Heart right ventricle (tissue), 16 donors: ENCODE data around the gene BOD1L1. TPM values are rescaled to one million over a fixed set of nuclear protein-coding genes. Genes with fewer than 3 reads are reported as not detected.
A peak's percentile ranks its signal among the peaks of the same experiment; 100 is the strongest.

Source experiments
- ATAC-seq, 8 donors: fragments of 200-7000 bp; cut with Tn5 transposase; one replicate each; pipeline ENCODE4 v1.9.1; 2020; ENCODE audit warnings: mild to moderate bottlenecking in 8 of 8, moderate library complexity in 8 of 8, moderate number of reproducible peaks in 1 of 8
- DNase-seq, 2 donors: peaks; one replicate each; pipeline ENCODE4 v3.0.0-alpha.2; 2020
- H3K27ac ChIP-seq, 10 donors: fragments of 200-600 bp; sonication (generic) in 2 of 10; one replicate each; pipeline versions ENCODE4 v1.5.0 to v1.8.0; 2020 to 2022; ENCODE audit warnings: mild to moderate bottlenecking in 3 of 10
- H3K27me3 ChIP-seq, 7 donors: fragments of 200-600 bp; one replicate each; pipeline ENCODE4 v1.8.0; 2021 to 2022; ENCODE audit warnings: mild to moderate bottlenecking in 2 of 7
- H3K36me3 ChIP-seq, 9 donors: fragments of 200-600 bp; sonication (generic) in 1 of 9; one replicate each; pipeline versions ENCODE4 v1.5.0 to v1.8.0; 2020 to 2022; ENCODE audit warnings: mild to moderate bottlenecking in 2 of 9
- H3K4me1 ChIP-seq, 9 donors: fragments of 200-600 bp; sonication (generic) in 1 of 9; one replicate each; pipeline versions ENCODE4 v1.5.0 to v1.8.0; 2020 to 2022; ENCODE audit warnings: mild to moderate bottlenecking in 4 of 9
- H3K4me3 ChIP-seq, 10 donors: fragments of 200-600 bp; sonication (generic) in 2 of 10; one replicate each; pipeline versions ENCODE4 v1.5.0 to v1.8.0; 2020 to 2022; ENCODE audit warnings: mild to moderate bottlenecking in 7 of 10, moderate library complexity in 2 of 10
- H3K9me3 ChIP-seq, 11 donors: fragments of 200-600 bp in 10 of 11; sonication (generic) in 2 of 11; one replicate each; pipeline versions ENCODE4 v1.5.0 to v1.8.0; 2013 to 2022; ENCODE audit warnings: mild to moderate bottlenecking in 2 of 11, control low read depth in 1 of 11, moderate library complexity in 1 of 11
- WGBS, 2 donors: extraction: QIAGEN DNeasy Blood & Tissue Kit; methylation state at CpG; one replicate each; pipeline ENCODE4 v1.1.7; 2013; ENCODE audit warnings: inconsistent platforms in 1 of 2; 5-methylcytosine and 5-hydroxymethylcytosine counted together
- intact Hi-C, 10 donors: fragments of 100-400 bp; cut with DNase I; formaldehyde crosslinking; loops; one replicate each; pipeline versions ENCODE4 v1.11.1 to v1.14.2; 2022
- polyA plus RNA-seq, 2 donors: library from polyadenylated mRNA; stranded (reverse); fragments of 200-250 nt; gene quantifications; one replicate each; pipeline ENCODE4 v1.2.3, GENCODE V29; 2013
- total RNA-seq, 10 donors: library from RNA; stranded (reverse); fragmentation: NEBNext Ultra II Directional in 3 of 10; extraction: Animal tissue kit (Norgen Biotek cat#: 25700) in 3 of 10; gene quantifications; one replicate each; pipeline versions ENCODE4 v1.2.1 to v1.2.4, GENCODE V29; 2021 to 2023
- TF ChIP-seq, protein P1 (sequence below), 9 donors: fragments of 200-600 bp; sonication (generic) in 2 of 9; IDR thresholded peaks; one replicate each; pipeline versions ENCODE4 v1.5.0 to v1.8.0; 2021 to 2022; ENCODE audit warnings: antibody characterized with exemption in 9 of 9, mild to moderate bottlenecking in 5 of 9, moderate library complexity in 1 of 9
- donor health status: Arrhythmogenic right ventricular cardiomyopathy.
- donor health status: ischemic (EF 13 %, LVEDD 7.1; RV severe dilation, severe dysfunction).
- donor health status: healthy with polysubstance abuse.
- donor health status: DM: no; HTN: yes; CAD: no.
- donor health status: DM: no; HTN: no; CAD: no.
- donor health status: ischemic (EF 25% LVEDD 6.9; RV normal size, moderate dysfunction).
- donor health status: ischemic (EF 25% LVEDD 5.7; RV mildly dilated, moderate dysfunction).
- donor health status: healthy.
- donor health status: DM: yes; HTN: yes; CAD: no.
- donor health status: Ischemic cardiomyopathy.
- donor health status: ischemic (EF 35%, LVEDD 5.7; RV mildly dilated, moderate dysfunction).
- donor health status: nonischemic (EF 11% LVEDD 7.7; RV severe dilation, severe dysfunction).
- donor health status: DM: yes; HTN: yes; CAD: no.
- donor health status: PGD.
- donor health status: ischemic (EF 29% LVEDD 5.4; RV normal size, mild dysfunction).
- donor health status: nonischemic (EF 23%, LVEDD 6.1; RV moderate dilation, normal function).

The BOD1L1 gene
- total and polyA plus RNA-seq, 12 donors, result 7.9 to 28.1 (median 23.5) TPM

DNA sequence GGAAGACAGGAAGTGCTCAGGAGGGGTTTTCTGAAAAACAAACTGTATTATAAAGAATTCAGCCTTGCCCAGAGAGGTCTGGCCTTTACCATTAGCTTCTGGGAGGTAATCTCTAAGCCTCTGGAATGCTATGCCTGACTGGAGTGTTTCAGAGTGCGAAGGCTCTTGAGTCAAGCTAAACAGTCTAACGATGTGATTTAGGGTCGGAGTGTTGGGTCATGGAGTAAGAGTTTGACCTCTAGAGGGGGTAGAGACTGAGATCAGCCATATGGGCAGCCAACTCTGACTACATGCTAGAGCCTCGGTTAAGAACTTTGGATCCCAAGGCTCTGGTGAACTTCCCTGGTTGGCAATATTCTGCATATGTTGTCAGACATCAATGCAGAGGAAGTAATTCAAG is 15.0 kb downstream of the BOD1L1 start:
- peak overlapping the region in 1 of 10 donors; percentile 6 for H3K27ac ChIP-seq
- intact Hi-C loops, result no loop called here
- peak in 4 of 8 donors; percentile 16 to 50 (median 22) for ATAC-seq

GRCh38 chr4:13611283-13611842 is 16.2 kb downstream of the BOD1L1 start:
- DNase-seq (peak in 1 of 2 donors; percentile 36), ATAC-seq (peak; percentile 71 to 94 (median 89))
- Histone ChIP-seq H3K9me3 (no peaks in the 10 kb centered on the region), H3K36me3 (peaks cover 0 to 100% (median 75%) of the 10 kb centered on the region in 9 donors), H3K27me3 (no peaks in the 10 kb centered on the region), H3K4me3 (no peak overlapping the region), H3K27ac (peak overlapping the region in 7 of 10 donors; percentile 8 to 69 (median 59)), H3K4me1 (peaks cover 0 to 27% (median 6%) of the 10 kb centered on the region in 9 donors)
- TF ChIP-seq, protein P1, sequence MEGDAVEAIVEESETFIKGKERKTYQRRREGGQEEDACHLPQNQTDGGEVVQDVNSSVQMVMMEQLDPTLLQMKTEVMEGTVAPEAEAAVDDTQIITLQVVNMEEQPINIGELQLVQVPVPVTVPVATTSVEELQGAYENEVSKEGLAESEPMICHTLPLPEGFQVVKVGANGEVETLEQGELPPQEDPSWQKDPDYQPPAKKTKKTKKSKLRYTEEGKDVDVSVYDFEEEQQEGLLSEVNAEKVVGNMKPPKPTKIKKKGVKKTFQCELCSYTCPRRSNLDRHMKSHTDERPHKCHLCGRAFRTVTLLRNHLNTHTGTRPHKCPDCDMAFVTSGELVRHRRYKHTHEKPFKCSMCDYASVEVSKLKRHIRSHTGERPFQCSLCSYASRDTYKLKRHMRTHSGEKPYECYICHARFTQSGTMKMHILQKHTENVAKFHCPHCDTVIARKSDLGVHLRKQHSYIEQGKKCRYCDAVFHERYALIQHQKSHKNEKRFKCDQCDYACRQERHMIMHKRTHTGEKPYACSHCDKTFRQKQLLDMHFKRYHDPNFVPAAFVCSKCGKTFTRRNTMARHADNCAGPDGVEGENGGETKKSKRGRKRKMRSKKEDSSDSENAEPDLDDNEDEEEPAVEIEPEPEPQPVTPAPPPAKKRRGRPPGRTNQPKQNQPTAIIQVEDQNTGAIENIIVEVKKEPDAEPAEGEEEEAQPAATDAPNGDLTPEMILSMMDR (IDR thresholded peaks at IDR 0.05), result no peak
- intact Hi-C loops, result no loop called here
- WGBS, 2 donors, result 68 to 71% methylated on average over 3 of the region's 3 CpGs

More for the DNA sequence above, 15.0 kb downstream of the BOD1L1 start:
- H3K4me1 ChIP-seq, result peaks cover 0 to 27% (median 6%) of the 10 kb centered on the region in 9 donors
- DNase-seq, result no peak
- H3K27me3 ChIP-seq, result no peaks in the 10 kb centered on the region
- TF ChIP-seq, protein P1 (IDR thresholded peaks at IDR 0.05), result no peak
- no peak overlapping the region for H3K4me3 ChIP-seq
- WGBS, 2 donors, result 73 to 77% methylated on average over 4 of the region's 4 CpGs
- H3K36me3 ChIP-seq, result peaks cover 0 to 100% (median 72%) of the 10 kb centered on the region in 9 donors
- no peaks in the 10 kb centered on the region for H3K9me3 ChIP-seq

- Histone ChIP-seq H3K27me3 (no peaks in the 10 kb centered on the region), H3K4me3 (no peak overlapping the region), H3K4me1 (peaks cover 0 to 8% (median 0%) of the 10 kb centered on the region in 9 donors), H3K9me3 (no peaks in the 10 kb centered on the region), H3K27ac (no peak overlapping the region), H3K36me3 (peaks cover 0 to 100% (median 74%) of the 10 kb centered on the region in 9 donors)
- TF ChIP-seq, protein P1 (IDR thresholded peaks at IDR 0.05), result no peak
- ATAC-seq (no peak), DNase-seq (no peak)
- 92 to 95% methylated on average over 1 of the region's 1 CpG for WGBS, 2 donors
- intact Hi-C loops, result no loop called here
Measured at GRCh38 chr4:13605330-13605729, 22.2 kb downstream of the BOD1L1 start.

- ATAC-seq (no peak), DNase-seq (no peak)
- TF ChIP-seq, protein P1 (IDR thresholded peaks at IDR 0.05), result no peak
- WGBS, 2 donors, result 96% methylated on average over 2 of the region's 2 CpGs
- no peak overlapping the region for H3K4me3 ChIP-seq
- peaks cover 0 to 97% (median 57%) of the 10 kb centered on the region in 9 donors for H3K36me3 ChIP-seq
- H3K4me1 ChIP-seq, result peaks cover 0 to 5% (median 0%) of the 10 kb centered on the region in 9 donors
- intact Hi-C loops, result no loop called here
- H3K27me3 ChIP-seq, result no peaks in the 10 kb centered on the region
- no peak overlapping the region for H3K27ac ChIP-seq
- no peaks in the 10 kb centered on the region for H3K9me3 ChIP-seq
Measured at GRCh38 chr4:13601848-13602247, 25.7 kb downstream of the BOD1L1 start.
